AG09309 (cell line): ENCODE results near the gene HNF4A.

Source experiments
- DNase-seq: peaks from one replicate; pipeline ENCODE4 v3.0.0-alpha.2; 2010; ENCODE audit warnings: low read depth
- H3K4me3 ChIP-seq: 2 replicates; pipeline ENCODE4 v1.5.1; 2011; ENCODE audit warnings: mild to moderate bottlenecking, low read depth, low read length, moderate library complexity; ENCODE audit not compliant: control insufficient read depth
- CTCF ChIP-seq: IDR thresholded peaks from 2 replicates; pipeline ENCODE4 v1.5.1; 2011; ENCODE audit warnings: mild to moderate bottlenecking, low read depth, low read length, inconsistent platforms; ENCODE audit not compliant: insufficient read depth, control insufficient read depth; ENCODE audit errors: missing control alignments

Gene HNF4A

DNA sequence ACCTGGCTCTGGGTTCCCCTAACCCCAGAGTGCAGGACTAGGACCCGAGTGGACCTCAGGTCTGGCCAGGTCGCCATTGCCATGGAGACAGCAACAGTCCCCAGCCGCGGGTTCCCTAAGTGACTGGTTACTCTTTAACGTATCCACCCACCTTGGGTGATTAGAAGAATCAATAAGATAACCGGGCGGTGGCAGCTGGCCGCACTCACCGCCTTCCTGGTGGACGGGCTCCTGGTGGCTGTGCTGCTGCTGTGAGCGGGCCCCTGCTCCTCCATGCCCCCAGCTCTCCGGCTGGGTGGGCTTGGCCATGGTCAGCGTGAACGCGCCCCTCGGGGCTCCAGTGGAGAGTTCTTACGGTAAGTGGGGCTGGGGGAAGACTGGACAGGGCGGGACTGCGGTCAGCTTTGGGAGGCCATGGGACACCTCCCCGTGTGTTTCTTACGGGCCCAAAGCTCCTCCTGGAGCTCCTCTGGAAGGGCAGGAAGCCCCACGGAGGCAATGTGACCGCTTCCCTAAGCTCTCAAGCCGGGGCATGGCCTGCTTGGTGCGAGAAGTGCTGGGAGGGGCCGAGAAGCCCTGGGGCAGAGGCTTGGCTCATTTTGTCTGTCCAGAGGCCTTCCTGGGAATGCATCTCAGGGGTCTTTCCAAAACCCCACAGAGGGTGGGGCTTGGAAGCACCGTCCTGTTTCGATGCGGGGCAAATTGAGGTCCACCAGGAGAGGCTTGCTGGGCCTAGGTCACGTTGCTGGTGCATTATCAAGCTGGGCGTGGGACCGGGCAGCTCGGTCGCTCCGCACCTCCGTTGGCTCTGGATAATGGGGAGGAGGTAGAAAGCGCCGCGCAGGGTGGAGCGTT lies at the start of gene HNF4A:
HNF4A (plus strand) TSS at position 202 of the 855 bp plus-strand sequence; CDS start at position 308, 106 bp downstream.
- no peak for DNase-seq
- H3K4me3 ChIP-seq, result no peak within 1 kb of the TSS
- no peak for TF ChIP-seq CTCF

- TF ChIP-seq CTCF, result no peak
- no peak for DNase-seq
- no peak overlapping the region for H3K4me3 ChIP-seq
Observed at GRCh38 chr20:44306927-44307326, 48.6 kb upstream of the HNF4A start.

DNA sequence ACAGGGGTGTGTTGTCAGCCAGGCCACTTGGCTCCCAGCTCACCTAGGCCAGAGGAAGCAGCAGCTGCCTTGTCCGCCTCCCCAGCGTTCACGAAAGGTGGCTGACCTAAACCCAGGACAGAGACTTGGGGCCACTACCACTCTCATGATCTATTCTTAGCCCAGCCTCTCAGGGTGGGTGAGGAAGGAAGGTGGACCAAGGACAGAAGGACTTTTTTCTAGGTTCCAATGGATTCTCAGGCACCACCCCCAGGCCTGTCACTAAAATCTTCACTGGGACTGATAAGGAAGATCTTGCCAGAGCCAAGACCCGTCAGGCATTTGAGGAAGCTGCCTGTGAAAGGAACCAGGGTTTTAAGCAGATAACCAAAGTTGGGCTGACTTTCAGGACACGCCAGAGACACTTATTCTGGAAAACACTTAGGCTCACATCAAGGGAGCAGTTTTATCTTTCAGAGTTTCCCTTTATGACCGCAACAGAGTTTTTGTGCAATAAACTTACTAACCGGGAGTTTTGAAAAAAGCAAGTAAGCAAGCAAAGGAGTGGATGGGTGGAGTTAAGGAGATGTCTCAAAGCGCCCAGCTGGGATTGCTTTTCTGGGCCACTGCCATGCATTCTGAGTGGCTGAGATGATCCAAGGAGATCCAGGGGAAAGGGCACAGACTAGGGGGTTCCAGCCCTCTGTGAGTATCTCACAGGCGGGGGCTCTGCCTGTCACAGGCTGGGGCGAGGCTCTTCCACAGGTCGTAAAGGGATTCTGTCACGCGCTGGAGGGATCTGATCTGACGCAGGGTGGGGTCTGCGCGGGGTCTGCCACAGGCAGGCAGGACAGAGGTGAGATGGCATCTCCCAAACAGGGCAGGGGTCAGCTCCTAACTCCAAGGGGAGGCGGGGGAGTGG lies 45.5 kb upstream of the HNF4A start:
- peak; percentile 40 for DNase-seq
- no peak for TF ChIP-seq CTCF

GRCh38 chr20:44310664-44311639 lies 44.5 kb upstream of the HNF4A start, which contains the start of gene FITM2:
Gene FITM2, minus strand, starts transcription at chr20:44311202. Its CDS starts 54 bp downstream, at chr20:44311148.
- H3K4me3 ChIP-seq, result peak within 1 kb of the TSS; percentile 99
- TF ChIP-seq CTCF, result peak; percentile 92
- DNase-seq, result peak; percentile 83

More for the DNA sequence above, 45.5 kb upstream of the HNF4A start:
- peak overlapping the region; percentile 99 for H3K4me3 ChIP-seq

- no peak for TF ChIP-seq CTCF
- DNase-seq, result no peak
Observed at GRCh38 chr20:44314870-44315269, 40.6 kb upstream of the HNF4A start.

GRCh38 chr20:44319839-44320422 lies 35.6 kb upstream of the HNF4A start:
- no peak for DNase-seq
- no peak for TF ChIP-seq CTCF

More at GRCh38 chr20:44314870-44315269, 40.6 kb upstream of the HNF4A start:
- H3K4me3 ChIP-seq, result no peak overlapping the region

More at GRCh38 chr20:44319839-44320422, 35.6 kb upstream of the HNF4A start:
- H3K4me3 ChIP-seq, result no peak overlapping the region
